ENCODE results near the gene LRIG1. TPM values are rescaled to one million over a fixed set of nuclear protein-coding genes. Genes with fewer than 3 reads are reported as not detected.

LRIG1 gene
- total RNA-seq, 1 experiment from 2014 or later: 5.3 TPM

GRCh38 chr3:66520724-66521123 is 19.9 kb upstream of the LRIG1 start:
- DNase-seq (ENCODE audit: low read depth, low spot score): no peak
- H3K36me3 ChIP-seq (ENCODE audit: control insufficient read depth, insufficient read depth, low read length): no peaks in the 10 kb centered on the region
- no peak for ATAC-seq
- no peak for TF ChIP-seq SIN3A (IDR thresholded peaks at IDR 0.05; ENCODE audit: borderline replicate concordance, insufficient read depth, low read depth, low read length)
- TF ChIP-seq REST (IDR thresholded peaks at IDR 0.05; ENCODE audit: insufficient read depth in 1 of 2, low read depth in 2 of 2, low read length in 1 of 2): no peak
- TF ChIP-seq CTCF (IDR thresholded peaks at IDR 0.05): no peak
- TF ChIP-seq POLR2AphosphoS5 (IDR thresholded peaks at IDR 0.05; ENCODE audit: low read depth, low read length): no peak
- TF ChIP-seq TCF7L2 (IDR thresholded peaks at IDR 0.05; ENCODE audit: low read depth, low read length): no peak
- no peaks in the 10 kb centered on the region for H3K9me3 ChIP-seq (ENCODE audit: control insufficient read depth, insufficient read depth, low read depth, low read length)
- ChIA-PET POLR2A (no interaction called here), CTCF (no interaction called here)
- no peak overlapping the region for H3K4me3 ChIP-seq (ENCODE audit: low read depth in 2 of 2, low read length in 2 of 2)
- BruUV-seq (replicated peaks): no TSS peak
- intact Hi-C loops (cut with micrococcal nuclease; ENCODE audit: unreplicated experiment) (no loop called here), in situ Hi-C loops (cut with HindIII; ENCODE audit: low pct_unique_long_range_greater_than_20kb, low sequenced_read_pairs) (no loop called here)
- H3K27ac ChIP-seq (ENCODE audit: low read length): no peak overlapping the region
- no peaks in the 10 kb centered on the region; the same call in 1 of the 2 replicates for H3K27me3 ChIP-seq (ENCODE audit: control insufficient read depth, insufficient read depth, low read length)
- H3K4me1 ChIP-seq (ENCODE audit: control insufficient read depth, insufficient read depth, low read length): no peaks in the 10 kb centered on the region

- in situ Hi-C loops (cut with HindIII; ENCODE audit: low pct_unique_long_range_greater_than_20kb, low sequenced_read_pairs): no loop called here
- Histone ChIP-seq H3K27ac (ENCODE audit: low read length) (no peak overlapping the region), H3K4me1 (ENCODE audit: control insufficient read depth, insufficient read depth, low read length) (no peaks in the 10 kb centered on the region), H3K9me3 (ENCODE audit: control insufficient read depth, insufficient read depth, low read depth, low read length) (no peaks in the 10 kb centered on the region), H3K4me3 (ENCODE audit: low read depth in 2 of 2, low read length in 2 of 2) (no peak overlapping the region), H3K36me3 (ENCODE audit: control insufficient read depth, insufficient read depth, low read length) (no peaks in the 10 kb centered on the region), H3K27me3 (ENCODE audit: control insufficient read depth, insufficient read depth, low read length) (no peaks in the 10 kb centered on the region; the same call in 1 of the 2 replicates)
- ChIA-PET CTCF (no interaction called here), POLR2A (no interaction called here)
- BruUV-seq (replicated peaks): no TSS peak
- TF ChIP-seq CTCF (IDR thresholded peaks at IDR 0.05) (no peak), TCF7L2 (IDR thresholded peaks at IDR 0.05; ENCODE audit: low read depth, low read length) (no peak), SIN3A (IDR thresholded peaks at IDR 0.05; ENCODE audit: borderline replicate concordance, insufficient read depth, low read depth, low read length) (no peak), REST (IDR thresholded peaks at IDR 0.05; ENCODE audit: insufficient read depth in 1 of 2, low read depth in 2 of 2, low read length in 1 of 2) (no peak)
- ATAC-seq: no peak
- intact Hi-C loops (cut with micrococcal nuclease; ENCODE audit: unreplicated experiment): no loop called here
- no peak for DNase-seq (ENCODE audit: low read depth, low spot score)
These were observed 17.8 kb upstream of the LRIG1 start for GRCh38 chr3:66518644-66519043.

All from Panc1 (cell line).